GM19035 (cell line): ENCODE measurements around the gene SLC27A2.

Experiments used
- ATAC-seq: cut with Tn5 transposase; IDR thresholded peaks from one replicate; pipeline ENCODE4 v1.9.1; 2021; ENCODE audit not compliant: unreplicated experiment

SLC27A2 gene

DNA sequence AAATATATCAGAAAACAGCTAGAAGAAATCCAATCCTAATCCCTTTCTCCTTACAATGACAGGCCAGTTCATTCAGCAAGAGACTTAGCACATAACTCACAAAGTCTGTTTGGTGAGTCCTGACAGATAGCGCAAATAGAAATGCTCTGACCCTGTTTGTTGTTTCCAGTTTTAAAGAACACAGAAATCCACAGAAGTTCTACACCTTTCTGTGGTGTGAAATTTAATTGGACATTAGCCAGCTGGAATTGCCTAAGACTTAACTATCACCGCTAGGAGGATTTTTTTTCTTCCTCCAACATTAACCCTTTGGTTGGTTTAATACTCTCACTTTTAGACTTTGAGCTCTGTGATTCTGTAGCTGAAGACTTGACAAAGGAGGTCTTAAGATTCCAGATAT is 52.8 kb downstream of the SLC27A2 start:
- ATAC-seq = no peak

- ATAC-seq = no peak
Observed at GRCh38 chr15:50235794-50236193, 53.8 kb downstream of the SLC27A2 start.

DNA sequence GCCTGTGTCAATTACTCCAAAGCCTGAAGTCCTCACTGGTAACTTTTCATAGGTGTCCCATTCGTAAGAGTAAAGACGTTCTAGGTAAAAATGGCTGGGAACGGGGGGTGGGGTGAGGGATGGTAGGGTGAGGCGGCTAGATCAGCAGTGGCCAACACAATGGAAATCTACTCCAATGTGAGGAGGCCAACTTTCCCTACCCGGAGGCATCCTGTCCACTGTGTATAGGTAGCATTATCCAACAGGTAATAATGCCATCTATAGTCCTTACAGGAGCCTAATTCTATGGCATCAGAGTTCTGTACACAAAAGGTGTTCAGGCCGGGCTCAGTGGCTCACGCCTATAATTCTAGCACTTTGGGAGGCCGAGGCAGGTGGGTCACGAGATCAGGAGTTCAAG is 54.4 kb downstream of the SLC27A2 start:
- ATAC-seq = no peak

DNA sequence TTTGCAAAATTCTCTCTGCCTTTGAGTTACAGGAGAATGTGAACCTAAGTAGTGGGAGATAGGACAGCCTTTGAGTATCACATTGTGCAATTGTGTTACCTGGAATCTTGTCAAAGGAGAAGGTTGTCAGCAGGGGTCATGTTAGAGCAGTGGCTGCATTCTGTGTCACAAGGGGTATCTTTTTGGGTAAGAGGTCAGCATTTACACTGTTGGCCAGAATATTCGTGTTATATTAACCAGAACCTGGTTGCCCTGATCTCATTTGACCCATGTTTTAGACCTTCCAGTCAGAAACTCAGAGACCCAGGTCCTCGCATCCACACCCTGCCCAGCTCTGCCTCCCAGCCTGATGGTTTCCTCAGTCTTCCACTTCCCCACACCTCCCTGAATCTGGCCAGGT is 56.3 kb downstream of the SLC27A2 start:
- ATAC-seq = no peak

- no peak for ATAC-seq
Observed at GRCh38 chr15:50241684-50242450, 59.9 kb downstream of the SLC27A2 start.

GRCh38 chr15:50244153-50244552 is 62.2 kb downstream of the SLC27A2 start:
- no peak for ATAC-seq

DNA sequence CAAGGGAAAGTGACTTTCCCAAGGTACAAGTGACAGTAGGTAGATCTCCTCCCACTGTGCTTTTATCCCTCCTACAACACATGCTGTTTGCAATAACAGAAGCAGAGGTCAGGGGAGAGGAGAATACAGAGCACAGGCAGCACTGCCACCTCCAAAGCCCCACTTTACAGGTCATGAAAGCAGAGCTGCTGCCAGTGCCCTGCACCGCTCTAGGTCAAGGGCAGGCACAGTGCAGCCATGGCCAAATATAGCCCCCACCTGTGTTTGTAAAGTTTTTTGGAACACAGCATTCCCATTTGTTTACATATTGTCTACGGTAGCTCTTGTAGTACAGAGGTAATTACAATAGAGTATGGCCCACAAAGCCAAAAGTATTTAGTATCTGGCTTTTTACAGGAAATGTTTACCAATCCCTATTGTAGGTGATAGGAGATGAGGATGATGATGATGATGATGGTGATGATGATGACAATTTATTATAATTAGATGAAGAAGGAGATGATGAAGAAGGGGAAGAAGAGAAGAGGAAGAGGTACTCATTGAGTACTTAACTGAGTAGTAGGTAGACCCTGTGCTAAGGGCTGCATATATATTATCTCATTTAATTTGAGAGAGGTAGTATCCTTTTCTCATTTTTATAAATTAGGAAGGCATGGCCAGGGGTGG is 63.1 kb downstream of the SLC27A2 start:
- no peak for ATAC-seq

GRCh38 chr15:50246631-50247030 is 64.6 kb downstream of the SLC27A2 start:
- ATAC-seq = no peak

DNA sequence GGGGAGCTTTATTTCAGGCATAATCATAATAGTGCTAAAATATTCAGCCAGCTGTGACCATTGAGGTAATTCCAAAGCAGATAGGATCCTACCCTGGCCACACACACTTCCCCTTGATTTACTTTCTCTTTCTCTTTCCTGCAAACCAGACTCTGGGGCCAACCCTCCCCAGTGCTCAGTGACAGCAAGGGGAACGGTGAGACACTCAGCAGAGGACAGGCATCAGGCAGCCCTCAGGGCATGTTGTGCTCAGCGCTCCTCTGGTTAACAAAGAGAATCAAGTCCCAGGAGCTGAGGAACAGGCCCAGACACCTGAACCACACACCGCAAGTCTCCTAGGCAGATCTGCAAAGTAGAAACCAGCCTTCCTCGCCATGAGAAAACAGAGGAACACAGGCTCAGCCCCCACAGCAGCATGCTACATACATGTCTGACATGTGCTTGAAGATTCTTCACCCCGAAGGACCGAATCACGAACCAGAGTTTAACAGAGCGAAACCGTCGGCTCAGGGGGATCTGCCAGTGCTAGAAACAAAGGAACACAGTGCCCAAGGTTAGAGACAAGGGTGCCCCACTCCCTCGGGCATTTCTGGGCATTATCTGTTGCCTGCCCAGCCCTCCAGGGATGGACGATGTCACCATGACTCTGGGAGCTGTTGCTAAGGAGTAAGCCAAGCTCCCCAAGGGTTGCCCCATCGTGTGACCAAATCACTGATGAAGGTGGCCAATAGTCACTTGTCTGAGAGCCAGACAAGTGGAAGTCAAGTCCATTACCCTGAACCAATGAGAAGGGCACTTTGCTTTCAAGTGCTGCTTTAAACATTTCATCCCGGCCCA is 66.0 kb downstream of the SLC27A2 start:
- ATAC-seq = peak; percentile 96

GRCh38 chr15:50248994-50249582 is 67.1 kb downstream of the SLC27A2 start:
- ATAC-seq = no peak

GRCh38 chr15:50249704-50250103 is 67.7 kb downstream of the SLC27A2 start:
- ATAC-seq = no peak

DNA sequence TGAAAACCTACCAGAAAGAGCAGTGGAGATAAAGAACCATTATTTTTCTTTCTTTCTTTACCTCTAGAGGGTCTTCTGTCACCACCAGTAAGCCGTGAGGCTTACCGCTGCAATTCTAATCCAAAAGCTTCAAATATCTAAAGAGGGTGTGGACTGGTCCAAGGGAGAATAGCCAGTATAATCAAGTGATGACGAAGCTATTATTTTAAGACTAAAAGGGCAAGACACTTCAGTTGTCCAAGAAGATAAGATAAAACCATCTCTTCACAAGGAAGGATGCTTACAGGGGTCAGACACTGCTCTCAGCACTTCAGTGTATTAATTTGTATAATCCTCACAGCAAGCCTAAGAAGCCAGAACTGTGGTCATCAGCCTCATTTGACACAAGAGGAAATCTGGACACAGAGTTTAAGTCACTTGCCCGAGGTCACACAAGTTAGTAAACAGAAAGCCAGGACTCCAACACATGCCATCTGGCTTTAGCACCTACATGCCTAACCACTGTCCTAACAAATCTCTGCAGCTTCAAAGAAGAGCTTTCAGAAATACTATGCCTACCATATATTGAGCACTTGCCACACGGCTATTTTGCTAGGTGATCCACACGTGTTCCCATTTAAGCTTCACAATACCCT is 68.9 kb downstream of the SLC27A2 start:
- no peak for ATAC-seq

- ATAC-seq = no peak
Observed at GRCh38 chr15:50251638-50252182, 69.7 kb downstream of the SLC27A2 start.

- no peak for ATAC-seq
Observed at GRCh38 chr15:50252556-50252955, 70.6 kb downstream of the SLC27A2 start.

GRCh38 chr15:50256188-50257041 is 74.4 kb downstream of the SLC27A2 start:
- ATAC-seq = no peak

DNA sequence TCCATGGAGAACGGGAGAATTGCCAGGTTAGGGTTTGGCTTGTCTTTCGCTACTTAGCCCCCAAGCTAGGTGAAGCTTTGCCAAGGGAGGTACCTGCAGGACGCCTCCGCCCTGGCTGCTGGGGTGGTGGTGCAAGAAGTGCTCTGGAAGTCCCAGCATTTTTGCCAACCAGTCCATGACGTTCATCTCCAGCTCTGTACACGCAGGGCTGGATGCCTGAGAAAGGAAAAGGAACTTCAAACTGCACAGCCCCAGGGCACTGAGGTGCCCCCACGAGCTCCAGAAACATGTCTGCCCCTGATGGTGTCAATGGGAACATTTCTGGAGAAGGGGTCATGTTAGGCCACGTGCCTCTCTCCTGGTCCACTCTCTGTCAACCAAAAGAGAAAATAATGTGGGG is 75.3 kb downstream of the SLC27A2 start:
- ATAC-seq = no peak

DNA sequence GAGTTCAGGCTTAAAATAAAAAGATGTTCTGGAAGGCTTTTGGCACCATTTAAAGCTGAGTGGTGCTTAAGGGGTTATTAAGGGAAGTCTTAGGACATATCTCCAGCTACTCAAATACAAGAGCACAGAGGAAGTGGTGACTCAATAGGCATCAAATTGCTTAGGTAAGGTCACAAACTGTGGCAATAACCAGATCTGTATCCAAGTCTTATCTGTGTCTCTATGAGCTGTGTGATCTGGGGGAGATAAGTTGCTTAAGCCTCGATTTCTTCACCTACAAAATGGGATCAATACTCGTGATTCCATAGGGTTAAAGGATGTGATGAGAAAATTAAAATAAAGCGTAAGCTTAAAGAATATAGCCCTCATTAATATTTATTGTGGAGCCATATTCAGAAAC is 75.9 kb downstream of the SLC27A2 start:
- no peak for ATAC-seq

DNA sequence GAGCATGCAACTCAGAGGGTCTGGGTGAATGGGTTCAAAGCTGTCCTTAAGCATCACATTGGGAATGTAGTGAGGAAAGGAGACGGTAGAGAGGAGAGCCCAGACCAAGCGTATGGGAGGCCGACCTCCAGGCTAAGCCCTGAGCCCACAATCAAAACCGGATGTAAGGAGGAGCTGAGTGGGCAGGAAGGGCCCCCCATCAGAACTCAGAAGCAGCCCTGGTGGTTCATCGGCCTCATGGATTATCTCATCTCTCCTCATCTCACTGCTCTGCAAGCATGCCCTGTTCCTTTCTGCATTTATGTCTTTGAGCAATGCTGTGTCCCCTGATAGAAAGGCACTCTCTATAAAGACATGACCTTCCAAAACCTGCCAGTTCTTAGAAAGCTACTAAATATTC is 77.3 kb downstream of the SLC27A2 start:
- ATAC-seq = no peak

DNA sequence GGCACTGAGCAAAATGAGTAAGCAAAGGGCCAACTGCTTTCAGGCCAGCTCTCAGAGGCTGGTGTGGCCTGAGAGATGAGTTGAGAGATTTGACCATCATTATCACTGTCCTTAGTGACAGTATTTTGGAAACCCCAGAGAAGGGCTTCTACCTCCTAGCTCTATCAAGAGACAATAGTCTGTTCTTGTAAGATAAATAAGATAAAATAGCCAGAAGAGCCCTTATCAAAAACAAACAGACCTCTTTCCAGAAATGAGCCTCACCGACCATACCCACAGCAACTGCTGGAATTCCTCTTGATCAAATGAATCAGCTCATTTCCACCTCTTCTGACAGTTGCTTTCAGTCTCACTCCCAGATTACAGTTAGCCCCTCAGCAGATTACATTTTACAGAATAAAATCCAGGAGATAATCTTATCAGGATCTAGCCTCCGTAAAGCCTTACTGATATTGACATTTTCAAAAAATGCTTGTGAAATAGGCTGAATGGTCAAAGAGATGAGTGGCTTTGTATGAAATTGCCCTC is 79.0 kb downstream of the SLC27A2 start:
- ATAC-seq = peak; percentile 56
